Measurements from ENCODE around the gene PLD1.
"Not testable (repeated sequence)": the region's sequence is repeated elsewhere in the genome, so short reads cannot be mapped to it uniquely, and the experiment has no call there.

PLD1 gene, protein sequence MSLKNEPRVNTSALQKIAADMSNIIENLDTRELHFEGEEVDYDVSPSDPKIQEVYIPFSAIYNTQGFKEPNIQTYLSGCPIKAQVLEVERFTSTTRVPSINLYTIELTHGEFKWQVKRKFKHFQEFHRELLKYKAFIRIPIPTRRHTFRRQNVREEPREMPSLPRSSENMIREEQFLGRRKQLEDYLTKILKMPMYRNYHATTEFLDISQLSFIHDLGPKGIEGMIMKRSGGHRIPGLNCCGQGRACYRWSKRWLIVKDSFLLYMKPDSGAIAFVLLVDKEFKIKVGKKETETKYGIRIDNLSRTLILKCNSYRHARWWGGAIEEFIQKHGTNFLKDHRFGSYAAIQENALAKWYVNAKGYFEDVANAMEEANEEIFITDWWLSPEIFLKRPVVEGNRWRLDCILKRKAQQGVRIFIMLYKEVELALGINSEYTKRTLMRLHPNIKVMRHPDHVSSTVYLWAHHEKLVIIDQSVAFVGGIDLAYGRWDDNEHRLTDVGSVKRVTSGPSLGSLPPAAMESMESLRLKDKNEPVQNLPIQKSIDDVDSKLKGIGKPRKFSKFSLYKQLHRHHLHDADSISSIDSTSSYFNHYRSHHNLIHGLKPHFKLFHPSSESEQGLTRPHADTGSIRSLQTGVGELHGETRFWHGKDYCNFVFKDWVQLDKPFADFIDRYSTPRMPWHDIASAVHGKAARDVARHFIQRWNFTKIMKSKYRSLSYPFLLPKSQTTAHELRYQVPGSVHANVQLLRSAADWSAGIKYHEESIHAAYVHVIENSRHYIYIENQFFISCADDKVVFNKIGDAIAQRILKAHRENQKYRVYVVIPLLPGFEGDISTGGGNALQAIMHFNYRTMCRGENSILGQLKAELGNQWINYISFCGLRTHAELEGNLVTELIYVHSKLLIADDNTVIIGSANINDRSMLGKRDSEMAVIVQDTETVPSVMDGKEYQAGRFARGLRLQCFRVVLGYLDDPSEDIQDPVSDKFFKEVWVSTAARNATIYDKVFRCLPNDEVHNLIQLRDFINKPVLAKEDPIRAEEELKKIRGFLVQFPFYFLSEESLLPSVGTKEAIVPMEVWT

DNA sequence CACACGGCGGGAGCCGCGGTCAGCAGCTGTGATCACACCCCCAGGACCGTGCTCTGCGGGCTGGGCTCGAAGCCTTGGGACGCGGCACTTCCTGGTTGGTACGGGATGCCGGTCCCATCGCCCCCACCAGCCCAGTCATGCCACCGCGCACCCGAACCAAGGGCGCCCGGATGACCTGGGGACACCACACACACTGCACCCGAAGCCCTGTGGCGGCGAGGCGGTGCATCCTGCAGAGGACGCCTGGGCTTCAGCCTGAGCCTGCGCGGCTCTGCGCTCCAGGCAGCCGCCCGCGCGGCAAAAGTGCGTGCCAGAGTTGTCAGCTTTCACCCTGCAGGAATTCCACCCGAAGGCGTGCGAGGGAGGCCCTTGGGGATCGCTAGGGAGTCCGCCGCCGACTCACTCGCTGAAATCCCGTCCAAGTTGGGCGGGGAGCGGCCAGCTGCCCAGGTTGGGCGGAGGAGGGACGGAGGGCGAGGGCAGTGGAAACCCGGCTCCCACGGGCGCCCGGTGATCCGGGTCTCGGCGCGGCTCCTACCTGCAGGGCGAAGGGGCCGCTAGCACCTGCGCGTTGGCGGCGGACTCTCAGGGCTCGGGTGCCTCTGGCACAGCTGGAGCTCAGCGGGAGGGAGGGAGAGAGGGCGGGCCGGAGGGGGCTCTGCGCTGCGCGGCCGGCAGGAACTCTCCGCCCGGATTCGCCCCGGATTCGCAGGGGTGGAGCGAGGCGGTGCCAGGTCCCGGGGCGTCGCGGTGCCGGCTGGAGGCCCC is at the start of gene PLD1:
PLD1 (minus strand) TSS at position 623 of the 768 bp plus-strand sequence. CDS start 72,432 bp downstream, outside the sequence.
- H3K79me2 ChIP-seq (ENCODE audit: control insufficient read depth, low read length): no peaks in the 10 kb centered on the region

DNA sequence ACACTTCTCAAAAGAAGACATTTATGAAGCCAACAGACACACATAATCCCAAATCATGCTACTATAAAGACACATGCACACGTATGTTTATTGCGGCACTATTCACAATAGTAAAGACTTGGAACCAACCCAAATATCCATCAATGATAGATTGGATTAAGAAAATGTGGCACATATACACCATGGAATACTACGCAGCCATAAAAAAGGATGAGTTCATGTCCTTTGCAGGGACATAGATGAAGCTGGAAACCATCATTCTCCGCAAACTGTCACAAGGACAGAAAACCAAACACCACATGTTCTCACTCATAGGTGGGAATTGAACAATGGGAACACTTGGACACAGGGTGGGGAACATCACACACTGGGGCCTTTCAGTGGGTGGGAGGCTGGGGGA is 48.5 kb upstream of the PLD1 start:
- not testable (repeated sequence) for H4K20me1 ChIP-seq (ENCODE audit: control insufficient read depth, insufficient read depth, low read depth, low read length); H3K36me3 ChIP-seq (ENCODE audit: control insufficient read depth, low read length); H3K27ac ChIP-seq (ENCODE audit: low read depth, low read length); H3K4me2 ChIP-seq (ENCODE audit: low read length); H3K9me2 ChIP-seq (replicated peaks; ENCODE audit: control insufficient read depth, low read length); H3K79me2 ChIP-seq (ENCODE audit: control insufficient read depth, low read length); H3K27me3 ChIP-seq (ENCODE audit: control insufficient read depth, low read length); H3K4me1 ChIP-seq (ENCODE audit: control insufficient read depth, low read length); H3F3A ChIP-seq (ENCODE audit: control insufficient read depth, insufficient read depth); H3K9me3 ChIP-seq (ENCODE audit: control insufficient read depth, insufficient read depth, low read length); H3K4me3 ChIP-seq (ENCODE audit: low read length)

More for the DNA sequence above, at the start of gene PLD1:
- no peaks in the 10 kb centered on the region for H3K36me3 ChIP-seq (ENCODE audit: control insufficient read depth, low read length)
- no peaks in the 10 kb centered on the region for H3K9me2 ChIP-seq (replicated peaks; ENCODE audit: control insufficient read depth, low read length)
- H3K4me3 ChIP-seq (ENCODE audit: low read length): no peak within 1 kb of the TSS
- TF ChIP-seq, protein P1, sequence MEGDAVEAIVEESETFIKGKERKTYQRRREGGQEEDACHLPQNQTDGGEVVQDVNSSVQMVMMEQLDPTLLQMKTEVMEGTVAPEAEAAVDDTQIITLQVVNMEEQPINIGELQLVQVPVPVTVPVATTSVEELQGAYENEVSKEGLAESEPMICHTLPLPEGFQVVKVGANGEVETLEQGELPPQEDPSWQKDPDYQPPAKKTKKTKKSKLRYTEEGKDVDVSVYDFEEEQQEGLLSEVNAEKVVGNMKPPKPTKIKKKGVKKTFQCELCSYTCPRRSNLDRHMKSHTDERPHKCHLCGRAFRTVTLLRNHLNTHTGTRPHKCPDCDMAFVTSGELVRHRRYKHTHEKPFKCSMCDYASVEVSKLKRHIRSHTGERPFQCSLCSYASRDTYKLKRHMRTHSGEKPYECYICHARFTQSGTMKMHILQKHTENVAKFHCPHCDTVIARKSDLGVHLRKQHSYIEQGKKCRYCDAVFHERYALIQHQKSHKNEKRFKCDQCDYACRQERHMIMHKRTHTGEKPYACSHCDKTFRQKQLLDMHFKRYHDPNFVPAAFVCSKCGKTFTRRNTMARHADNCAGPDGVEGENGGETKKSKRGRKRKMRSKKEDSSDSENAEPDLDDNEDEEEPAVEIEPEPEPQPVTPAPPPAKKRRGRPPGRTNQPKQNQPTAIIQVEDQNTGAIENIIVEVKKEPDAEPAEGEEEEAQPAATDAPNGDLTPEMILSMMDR (IDR thresholded peaks at IDR 0.05; ENCODE audit: low read depth, low read length, poor library complexity, severe bottlenecking): no peak
- no peak for TF ChIP-seq EZH2phosphoT487 (IDR thresholded peaks at IDR 0.05; ENCODE audit: borderline replicate concordance, low read length)
- no peaks in the 10 kb centered on the region for H3K9me3 ChIP-seq (ENCODE audit: control insufficient read depth, insufficient read depth, low read length)
- H3K4me2 ChIP-seq (ENCODE audit: low read length): no peak within 1 kb of the TSS
- H3K4me1 ChIP-seq (ENCODE audit: control insufficient read depth, low read length): no peaks in the 10 kb centered on the region
- H3K27ac ChIP-seq (ENCODE audit: low read depth, low read length): no peak within 1 kb of the TSS
- H4K20me1 ChIP-seq (ENCODE audit: control insufficient read depth, insufficient read depth, low read depth, low read length): no peaks in the 10 kb centered on the region
- no peaks in the 10 kb centered on the region for H3K27me3 ChIP-seq (ENCODE audit: control insufficient read depth, low read length)
- H3F3A ChIP-seq (ENCODE audit: control insufficient read depth, insufficient read depth): no peaks in the 10 kb centered on the region

DNA sequence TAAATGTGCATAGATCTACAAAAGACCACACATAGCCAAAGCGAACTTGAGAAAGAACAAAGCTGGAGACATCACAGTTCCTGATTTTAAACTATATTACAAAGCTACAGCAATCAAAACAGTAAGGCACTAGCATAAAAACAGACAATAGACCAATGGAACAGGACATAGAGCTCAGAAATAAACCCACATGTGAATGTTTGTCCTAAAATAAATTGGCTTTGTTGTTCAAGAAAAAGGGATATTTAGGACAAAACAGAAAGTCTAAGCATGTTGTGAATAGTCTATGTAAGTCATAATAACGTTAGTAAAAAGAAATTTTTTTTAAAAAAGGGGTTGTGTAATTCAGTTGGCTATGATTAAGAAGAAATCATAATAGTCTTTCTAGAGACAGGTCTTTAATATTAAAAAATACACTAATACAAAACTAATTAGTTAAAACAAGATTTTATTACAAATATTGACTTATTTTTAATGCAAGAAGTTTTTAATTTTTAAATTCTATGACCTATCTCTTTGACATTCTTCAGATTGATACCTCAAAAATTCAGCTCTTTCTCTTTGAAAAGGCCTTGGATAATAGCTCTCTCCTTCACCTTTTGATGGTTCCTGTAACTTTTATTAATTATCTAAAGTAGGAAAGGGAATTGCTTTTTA is 44.5 kb upstream of the PLD1 start:
- Histone ChIP-seq H3K27ac (ENCODE audit: low read depth, low read length) (no peak overlapping the region), H3K79me2 (ENCODE audit: control insufficient read depth, low read length) (no peaks in the 10 kb centered on the region), H4K20me1 (ENCODE audit: control insufficient read depth, insufficient read depth, low read depth, low read length) (no peaks in the 10 kb centered on the region), H3K27me3 (ENCODE audit: control insufficient read depth, low read length) (no peaks in the 10 kb centered on the region), H3K4me1 (ENCODE audit: control insufficient read depth, low read length) (no peaks in the 10 kb centered on the region), H3F3A (ENCODE audit: control insufficient read depth, insufficient read depth) (no peaks in the 10 kb centered on the region), H3K36me3 (ENCODE audit: control insufficient read depth, low read length) (no peaks in the 10 kb centered on the region), H3K9me2 (replicated peaks; ENCODE audit: control insufficient read depth, low read length) (no peaks in the 10 kb centered on the region), H3K4me3 (ENCODE audit: low read length) (no peak overlapping the region), H3K4me2 (ENCODE audit: low read length) (no peak overlapping the region), H3K9me3 (ENCODE audit: control insufficient read depth, insufficient read depth, low read length) (peaks cover 15% of the 10 kb centered on the region; the same call in 1 of the 2 replicates)
- TF ChIP-seq, protein P1 (IDR thresholded peaks at IDR 0.05; ENCODE audit: low read depth, low read length, poor library complexity, severe bottlenecking): no peak
- TF ChIP-seq EZH2phosphoT487 (IDR thresholded peaks at IDR 0.05; ENCODE audit: borderline replicate concordance, low read length): no peak
